OCI-LY3 (cell line): ENCODE data around the gene YWHAB.

Source experiments
- EZH2phosphoT487 ChIP-seq: fragments of 200-600 bp; shearing (Covaris generic); IDR thresholded peaks from 2 replicates; pipeline ENCODE4 v1.6.1; 2018; ENCODE audit warnings: antibody characterized with exemption, mixed run types, low read depth
- TF ChIP-seq, protein P1 (sequence below): fragments of 200-600, 300-600 bp; sonication (generic); IDR thresholded peaks from 2 replicates; pipeline ENCODE4 v1.5.1; 2014; ENCODE audit warnings: antibody characterized with exemption, low read length, low read depth

DNA sequence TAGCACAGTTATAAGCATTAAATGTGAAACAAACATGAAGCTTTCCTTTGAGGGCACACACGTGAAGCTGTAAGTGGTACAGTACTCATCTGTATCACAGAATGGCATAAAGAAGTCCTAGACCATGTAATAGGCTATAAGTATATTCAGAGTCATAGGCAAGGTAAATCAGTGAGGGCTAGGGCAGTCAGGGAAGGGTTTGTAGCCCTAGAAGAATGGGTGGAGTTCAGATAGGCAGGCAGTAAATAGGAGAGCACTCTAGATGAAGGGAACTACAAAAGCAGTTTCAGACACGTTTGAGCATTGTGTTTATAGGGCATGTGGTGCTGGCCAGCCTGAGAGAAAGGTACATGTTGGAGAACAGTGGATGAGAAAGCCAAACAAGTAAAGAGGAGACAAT, 9.5 kb downstream of the YWHAB start:
- TF ChIP-seq, protein P1, sequence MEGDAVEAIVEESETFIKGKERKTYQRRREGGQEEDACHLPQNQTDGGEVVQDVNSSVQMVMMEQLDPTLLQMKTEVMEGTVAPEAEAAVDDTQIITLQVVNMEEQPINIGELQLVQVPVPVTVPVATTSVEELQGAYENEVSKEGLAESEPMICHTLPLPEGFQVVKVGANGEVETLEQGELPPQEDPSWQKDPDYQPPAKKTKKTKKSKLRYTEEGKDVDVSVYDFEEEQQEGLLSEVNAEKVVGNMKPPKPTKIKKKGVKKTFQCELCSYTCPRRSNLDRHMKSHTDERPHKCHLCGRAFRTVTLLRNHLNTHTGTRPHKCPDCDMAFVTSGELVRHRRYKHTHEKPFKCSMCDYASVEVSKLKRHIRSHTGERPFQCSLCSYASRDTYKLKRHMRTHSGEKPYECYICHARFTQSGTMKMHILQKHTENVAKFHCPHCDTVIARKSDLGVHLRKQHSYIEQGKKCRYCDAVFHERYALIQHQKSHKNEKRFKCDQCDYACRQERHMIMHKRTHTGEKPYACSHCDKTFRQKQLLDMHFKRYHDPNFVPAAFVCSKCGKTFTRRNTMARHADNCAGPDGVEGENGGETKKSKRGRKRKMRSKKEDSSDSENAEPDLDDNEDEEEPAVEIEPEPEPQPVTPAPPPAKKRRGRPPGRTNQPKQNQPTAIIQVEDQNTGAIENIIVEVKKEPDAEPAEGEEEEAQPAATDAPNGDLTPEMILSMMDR: no peak
- TF ChIP-seq EZH2phosphoT487: no peak
